Measurements from ENCODE around the gene DNAL4. TPM values are rescaled to one million over a fixed set of nuclear protein-coding genes. Genes with fewer than 3 reads are reported as not detected.

Gene DNAL4
- total RNA-seq, 1 donor from 2014 or later: 16.0 TPM

- Histone ChIP-seq H3K27me3 (no peaks in the 10 kb centered on the region), H3K27ac (no peak overlapping the region), H3K9me3 (no peaks in the 10 kb centered on the region), H3K36me3 (peaks cover 97% of the 10 kb centered on the region), H3K4me3 (no peak overlapping the region), H3K4me1 (peaks cover 21% of the 10 kb centered on the region)
- ATAC-seq (no peak), DNase-seq (no peak)
- TF ChIP-seq CTCF (IDR thresholded peaks at IDR 0.05): no peak
- intact Hi-C loops (cut with DNase I): no loop called here
These were observed 45.3 kb downstream of the DNAL4 start for GRCh38 chr22:38748487-38749136.

GRCh38 chr22:38745676-38746460 lies 48.1 kb downstream of the DNAL4 start:
- Histone ChIP-seq H3K27ac (no peak overlapping the region), H3K4me1 (peaks cover 3% of the 10 kb centered on the region), H3K36me3 (peaks cover 100% of the 10 kb centered on the region), H3K4me3 (no peak overlapping the region), H3K27me3 (no peaks in the 10 kb centered on the region), H3K9me3 (no peaks in the 10 kb centered on the region)
- DNase-seq (no peak), ATAC-seq (no peak)
- TF ChIP-seq CTCF (IDR thresholded peaks at IDR 0.05): no peak
- intact Hi-C loops (cut with DNase I): no loop called here

- ATAC-seq: no peak
- Histone ChIP-seq H3K4me1 (no peaks in the 10 kb centered on the region), H3K4me3 (no peak overlapping the region), H3K9me3 (no peaks in the 10 kb centered on the region), H3K27ac (no peak overlapping the region), H3K36me3 (peaks cover 100% of the 10 kb centered on the region), H3K27me3 (no peaks in the 10 kb centered on the region)
- no peak for TF ChIP-seq CTCF (IDR thresholded peaks at IDR 0.05)
- intact Hi-C loops (cut with DNase I): no loop called here
- DNase-seq: no peak
These were observed 49.0 kb downstream of the DNAL4 start for GRCh38 chr22:38744981-38745380.

GRCh38 chr22:38742176-38742942 lies 51.6 kb downstream of the DNAL4 start:
- no peak for TF ChIP-seq CTCF (IDR thresholded peaks at IDR 0.05)
- DNase-seq (no peak), ATAC-seq (no peak)
- Histone ChIP-seq H3K4me3 (no peak overlapping the region), H3K4me1 (no peaks in the 10 kb centered on the region), H3K27ac (no peak overlapping the region), H3K9me3 (no peaks in the 10 kb centered on the region), H3K36me3 (peaks cover 100% of the 10 kb centered on the region), H3K27me3 (no peaks in the 10 kb centered on the region)
- intact Hi-C loops (cut with DNase I): no loop called here

GRCh38 chr22:38741576-38741975 lies 52.4 kb downstream of the DNAL4 start:
- intact Hi-C loops (cut with DNase I): no loop called here
- no peak for TF ChIP-seq CTCF (IDR thresholded peaks at IDR 0.05)
- H3K4me1 ChIP-seq: no peaks in the 10 kb centered on the region
- H3K9me3 ChIP-seq: no peaks in the 10 kb centered on the region
- H3K27ac ChIP-seq: no peak overlapping the region
- H3K4me3 ChIP-seq: no peak overlapping the region
- DNase-seq (no peak), ATAC-seq (no peak)
- H3K27me3 ChIP-seq: no peaks in the 10 kb centered on the region
- peaks cover 100% of the 10 kb centered on the region for H3K36me3 ChIP-seq
